Measurements from ENCODE around the gene CNPY4.

- TF ChIP-seq POLR2A (IDR thresholded peaks at IDR 0.05) (no peak), CTCF (IDR thresholded peaks at IDR 0.05) (no peak)
Measured at GRCh38 chr7:100128637-100128963, 9.2 kb downstream of the CNPY4 start.
